K562 (cell line): Measurements from ENCODE around the gene GMDS. TPM values are rescaled to one million over a fixed set of nuclear protein-coding genes. Genes with fewer than 3 reads are reported as not detected.

Source experiments
- ATAC-seq: fragments of 200-7000 bp; cut with Tn5 transposase; 3 replicates; pipeline ENCODE4 v1.9.1; 2020; ENCODE audit warnings: moderate library complexity
- BruUV-seq: library from RNA; stranded (reverse); fragments of 400-500 nt; replicated peaks from 2 replicates; lab custom pipeline; 2021; lab: Mats Ljungman, UMichigan
- CTCF ChIA-PET: fragments of 300-600 bp; formaldehyde crosslinking; extraction: SDS; loops from one replicate; lab custom pipeline; 2021; ENCODE audit warnings: low intra/inter-chr PET ratio; lab: Yijun Ruan, JAX
- POLR2A ChIA-PET: fragments of 300-600, 350-650 bp; sonication (Branson Sonifier 250); formaldehyde crosslinking; extraction: SDS; loops from one replicate; lab custom pipeline; 2021; ENCODE audit warnings: antibody characterized with exemption, inconsistent platforms; lab: Yijun Ruan, JAX
- DNase-seq, 4 experiments: peaks; one replicate each; pipeline versions ENCODE4 v3.0.0 to v3.0.0-alpha.2; 2011 to 2018; ENCODE audit warnings: low spot score in 3 of 4, mixed read lengths in 3 of 4; ENCODE audit errors: extremely low read depth in 1 of 4
- FAIRE-seq: peaks from 2 replicates; lab custom pipeline; 2011; peaks lifted over from hg19 to GRCh38; lab: Jason Lieb, UNC
- H2AFZ ChIP-seq: 2 replicates; pipeline ENCODE4 v1.6.0; 2011; ENCODE audit warnings: low read depth, low read length, control low read depth, inconsistent platforms
- H3K27ac ChIP-seq: fragments of 200-600 bp; 3 replicates; pipeline ENCODE4 v1.8.0; 2011; ENCODE audit warnings: low read depth, mild to moderate bottlenecking, control low read depth, inconsistent platforms, low read length, moderate library complexity, mixed read lengths; ENCODE audit errors: extremely low read depth
- H3K27me3 ChIP-seq, 2 experiments: fragments of 300-600 bp in 1 of 2; 2 replicates in 1 of 2; 3 replicates in 1 of 2; pipeline versions ENCODE4 v1.6.0 to v1.8.0; 2011; ENCODE audit warnings: inconsistent platforms in 2 of 2, low read length in 2 of 2, mild to moderate bottlenecking in 1 of 2, mixed read lengths in 1 of 2, moderate library complexity in 1 of 2; ENCODE audit not compliant: control insufficient read depth in 2 of 2, insufficient read depth in 2 of 2
- H3K36me3 ChIP-seq: fragments of 300-600 bp; 3 replicates; pipeline ENCODE4 v1.8.0; 2011; ENCODE audit warnings: mild to moderate bottlenecking, low read length, inconsistent platforms; ENCODE audit not compliant: control insufficient read depth, insufficient read depth
- H3K4me1 ChIP-seq, 2 experiments: fragments of 200-600 bp in 1 of 2; replicated peaks in 1 of 2; 2 replicates in 1 of 2; 3 replicates in 1 of 2; pipeline versions ENCODE4 v1.5.1 to v1.8.0; 2011; ENCODE audit warnings: inconsistent platforms in 2 of 2, low read length in 2 of 2, mild to moderate bottlenecking in 1 of 2, mixed read lengths in 1 of 2, moderate library complexity in 1 of 2; ENCODE audit not compliant: control insufficient read depth in 2 of 2, insufficient read depth in 2 of 2
- H3K4me2 ChIP-seq: 2 replicates; pipeline ENCODE4 v1.6.1; 2011; ENCODE audit warnings: low read length, control low read depth, inconsistent platforms, mixed read lengths; ENCODE audit not compliant: insufficient read depth
- H3K4me3 ChIP-seq: fragments of 200-600 bp; sonication (generic), shearing (Covaris generic); 2 replicates; pipeline ENCODE4 v1.5.1; 2016; ENCODE audit warnings: control low read depth, inconsistent platforms
- H3K79me2 ChIP-seq: fragments of 200-600 bp; 3 replicates; pipeline ENCODE4 v1.8.0; 2011; ENCODE audit warnings: low read length, inconsistent platforms; ENCODE audit not compliant: control insufficient read depth, insufficient read depth
- H3K9ac ChIP-seq, 2 experiments: 2 replicates each; pipeline versions ENCODE4 v1.6.0 to v1.6.1; 2011; ENCODE audit warnings: low read depth in 2 of 2, low read length in 2 of 2, control low read depth in 1 of 2, inconsistent platforms in 1 of 2, mild to moderate bottlenecking in 1 of 2, mixed read lengths in 1 of 2; ENCODE audit not compliant: insufficient read depth in 1 of 2
- H3K9me1 ChIP-seq: one replicate; pipeline ENCODE4 v1.6.0; 2011; ENCODE audit warnings: inconsistent platforms, mild to moderate bottlenecking, low read length, moderate library complexity; ENCODE audit not compliant: control insufficient read depth, insufficient read depth
- H3K9me3 ChIP-seq: replicated peaks from 2 replicates; pipeline ENCODE4 v1.5.1; 2011; ENCODE audit warnings: low read depth, low read length, inconsistent platforms; ENCODE audit not compliant: control insufficient read depth, insufficient read depth
- H4K20me1 ChIP-seq: replicated peaks from 2 replicates; pipeline ENCODE4 v1.6.1; 2011; ENCODE audit warnings: low read length, inconsistent platforms, mixed read lengths; ENCODE audit not compliant: control insufficient read depth, insufficient read depth
- ARID1B ChIP-seq: fragments of 450-650 bp; IDR thresholded peaks from 2 replicates; pipeline ENCODE4 v1.6.1; 2016; ENCODE audit warnings: antibody characterized with exemption, mild to moderate bottlenecking, inconsistent platforms
- KDM2B ChIP-seq: fragments of 250-450 bp; sonication (Bioruptor Pico); IDR thresholded peaks from 2 replicates; pipeline ENCODE4 v1.8.0; 2021; ENCODE audit warnings: mild to moderate bottlenecking, moderate library complexity
- MAFG ChIP-seq: fragments of 450-650 bp; conservative IDR thresholded peaks from 2 replicates; pipeline ENCODE4 v1.6.1; 2016; ENCODE audit warnings: missing genetic modification characterization, missing compliant biosample characterization
- MEIS2 ChIP-seq: fragments of 450-650 bp; IDR thresholded peaks from 2 replicates; pipeline ENCODE4 v1.6.1; 2014; ENCODE audit warnings: mild to moderate bottlenecking; ENCODE audit not compliant: partially characterized antibody
- NBN ChIP-seq: fragments of 450-650 bp; IDR thresholded peaks from 2 replicates; pipeline ENCODE4 v1.6.1; 2016; ENCODE audit warnings: low read depth, mild to moderate bottlenecking
- PHB2 ChIP-seq: fragments of 450-650 bp; IDR thresholded peaks from 2 replicates; pipeline ENCODE4 v1.6.1; 2017; ENCODE audit warnings: low read depth
- SMARCA5 ChIP-seq: fragments of 450-650 bp; IDR thresholded peaks from 2 replicates; pipeline ENCODE4 v1.6.1; 2016
- ZNF175 ChIP-seq: fragments of 200-800 bp; sonication (Bioruptor generic); IDR thresholded peaks from 2 replicates; pipeline ENCODE4 v1.6.1; 2016; ENCODE audit warnings: low read depth, mild to moderate bottlenecking, missing genetic modification characterization, missing compliant biosample characterization
- ZNF41 ChIP-seq: fragments of 250-450 bp; sonication (Bioruptor Pico); conservative IDR thresholded peaks from 2 replicates; pipeline ENCODE4 v1.4.0; 2020; ENCODE audit warnings: mild to moderate bottlenecking
- WGBS: fragments of 100-300 bp; shearing (Covaris generic); methylation state at CpG from one replicate; pipeline ENCODE4 v1.1.6; 2016; ENCODE audit warnings: low coverage, mixed read lengths; ENCODE audit not compliant: insufficient coverage; ENCODE audit errors: missing lambda C conversion rate; 5-methylcytosine and 5-hydroxymethylcytosine counted together
- in situ Hi-C: fragments of 300-500 bp; cut with MboI; formaldehyde crosslinking; loops from 4 replicates; pipeline ENCODE4 v1.15.0; 2018; ENCODE audit warnings: inconsistent platforms, mixed read lengths
- intact Hi-C: fragments of 100-400 bp; cut with micrococcal nuclease; formaldehyde crosslinking; loops from 2 replicates; pipeline ENCODE4 v1.14.2; 2022
- polyA plus RNA-seq, 8 experiments: library from polyadenylated mRNA; depleted of rRNA in 4 of 8; stranded (reverse) in 5 of 8; unstranded in 3 of 8; fragments of >200 nt; fragmentation: Nextera tagmentation in 2 of 8; fragmentation: Illumina TruSeq in 1 of 8; extraction: Ambion mirVana in 2 of 8; extraction: Trizol in 1 of 8; gene quantifications; 2 replicates each; pipeline versions ENCODE4 v1.2.1 to v1.2.3, GENCODE V29; 2011 to 2014; ENCODE audit warnings: inconsistent platforms in 1 of 8, missing spikeins in 1 of 8
- total RNA-seq, 7 experiments: library from RNA; depleted of rRNA in 6 of 7; stranded (reverse); fragments of >200 nt in 6 of 7; fragmentation: Illumina TruSeq in 2 of 7; extraction: Trizol in 2 of 7; gene quantifications; 2 replicates each; pipeline versions ENCODE4 v1.2.1 to v1.2.3, GENCODE V29; 2011 to 2021; ENCODE audit warnings: low replicate concordance in 1 of 7
- TF ChIP-seq, protein P1 (sequence below): fragments of 200-600 bp; sonication (generic); IDR thresholded peaks from one replicate; pipeline ENCODE4 v1.6.1; 2012; ENCODE audit warnings: mild to moderate bottlenecking, low read depth, low read length, inconsistent platforms

GMDS gene
- total and polyA plus RNA-seq, 9 of the 15 experiments (the other 6 are each of a cell fraction or from before 2014, with no cell fraction given) = 0.48 to 31.8 (median 13.4) TPM

- in situ Hi-C loops = no loop called here
- TF ChIP-seq ZNF175 = no peak
- no peak for TF ChIP-seq ARID1B
- TF ChIP-seq MEIS2 = no peak
- no peak for TF ChIP-seq SMARCA5
- no peak for TF ChIP-seq ZNF41 (CRISPR knock-in tag)
- no peak for TF ChIP-seq NBN
- no peak for TF ChIP-seq KDM2B (CRISPR knock-in tag)
- TF ChIP-seq, protein P1, sequence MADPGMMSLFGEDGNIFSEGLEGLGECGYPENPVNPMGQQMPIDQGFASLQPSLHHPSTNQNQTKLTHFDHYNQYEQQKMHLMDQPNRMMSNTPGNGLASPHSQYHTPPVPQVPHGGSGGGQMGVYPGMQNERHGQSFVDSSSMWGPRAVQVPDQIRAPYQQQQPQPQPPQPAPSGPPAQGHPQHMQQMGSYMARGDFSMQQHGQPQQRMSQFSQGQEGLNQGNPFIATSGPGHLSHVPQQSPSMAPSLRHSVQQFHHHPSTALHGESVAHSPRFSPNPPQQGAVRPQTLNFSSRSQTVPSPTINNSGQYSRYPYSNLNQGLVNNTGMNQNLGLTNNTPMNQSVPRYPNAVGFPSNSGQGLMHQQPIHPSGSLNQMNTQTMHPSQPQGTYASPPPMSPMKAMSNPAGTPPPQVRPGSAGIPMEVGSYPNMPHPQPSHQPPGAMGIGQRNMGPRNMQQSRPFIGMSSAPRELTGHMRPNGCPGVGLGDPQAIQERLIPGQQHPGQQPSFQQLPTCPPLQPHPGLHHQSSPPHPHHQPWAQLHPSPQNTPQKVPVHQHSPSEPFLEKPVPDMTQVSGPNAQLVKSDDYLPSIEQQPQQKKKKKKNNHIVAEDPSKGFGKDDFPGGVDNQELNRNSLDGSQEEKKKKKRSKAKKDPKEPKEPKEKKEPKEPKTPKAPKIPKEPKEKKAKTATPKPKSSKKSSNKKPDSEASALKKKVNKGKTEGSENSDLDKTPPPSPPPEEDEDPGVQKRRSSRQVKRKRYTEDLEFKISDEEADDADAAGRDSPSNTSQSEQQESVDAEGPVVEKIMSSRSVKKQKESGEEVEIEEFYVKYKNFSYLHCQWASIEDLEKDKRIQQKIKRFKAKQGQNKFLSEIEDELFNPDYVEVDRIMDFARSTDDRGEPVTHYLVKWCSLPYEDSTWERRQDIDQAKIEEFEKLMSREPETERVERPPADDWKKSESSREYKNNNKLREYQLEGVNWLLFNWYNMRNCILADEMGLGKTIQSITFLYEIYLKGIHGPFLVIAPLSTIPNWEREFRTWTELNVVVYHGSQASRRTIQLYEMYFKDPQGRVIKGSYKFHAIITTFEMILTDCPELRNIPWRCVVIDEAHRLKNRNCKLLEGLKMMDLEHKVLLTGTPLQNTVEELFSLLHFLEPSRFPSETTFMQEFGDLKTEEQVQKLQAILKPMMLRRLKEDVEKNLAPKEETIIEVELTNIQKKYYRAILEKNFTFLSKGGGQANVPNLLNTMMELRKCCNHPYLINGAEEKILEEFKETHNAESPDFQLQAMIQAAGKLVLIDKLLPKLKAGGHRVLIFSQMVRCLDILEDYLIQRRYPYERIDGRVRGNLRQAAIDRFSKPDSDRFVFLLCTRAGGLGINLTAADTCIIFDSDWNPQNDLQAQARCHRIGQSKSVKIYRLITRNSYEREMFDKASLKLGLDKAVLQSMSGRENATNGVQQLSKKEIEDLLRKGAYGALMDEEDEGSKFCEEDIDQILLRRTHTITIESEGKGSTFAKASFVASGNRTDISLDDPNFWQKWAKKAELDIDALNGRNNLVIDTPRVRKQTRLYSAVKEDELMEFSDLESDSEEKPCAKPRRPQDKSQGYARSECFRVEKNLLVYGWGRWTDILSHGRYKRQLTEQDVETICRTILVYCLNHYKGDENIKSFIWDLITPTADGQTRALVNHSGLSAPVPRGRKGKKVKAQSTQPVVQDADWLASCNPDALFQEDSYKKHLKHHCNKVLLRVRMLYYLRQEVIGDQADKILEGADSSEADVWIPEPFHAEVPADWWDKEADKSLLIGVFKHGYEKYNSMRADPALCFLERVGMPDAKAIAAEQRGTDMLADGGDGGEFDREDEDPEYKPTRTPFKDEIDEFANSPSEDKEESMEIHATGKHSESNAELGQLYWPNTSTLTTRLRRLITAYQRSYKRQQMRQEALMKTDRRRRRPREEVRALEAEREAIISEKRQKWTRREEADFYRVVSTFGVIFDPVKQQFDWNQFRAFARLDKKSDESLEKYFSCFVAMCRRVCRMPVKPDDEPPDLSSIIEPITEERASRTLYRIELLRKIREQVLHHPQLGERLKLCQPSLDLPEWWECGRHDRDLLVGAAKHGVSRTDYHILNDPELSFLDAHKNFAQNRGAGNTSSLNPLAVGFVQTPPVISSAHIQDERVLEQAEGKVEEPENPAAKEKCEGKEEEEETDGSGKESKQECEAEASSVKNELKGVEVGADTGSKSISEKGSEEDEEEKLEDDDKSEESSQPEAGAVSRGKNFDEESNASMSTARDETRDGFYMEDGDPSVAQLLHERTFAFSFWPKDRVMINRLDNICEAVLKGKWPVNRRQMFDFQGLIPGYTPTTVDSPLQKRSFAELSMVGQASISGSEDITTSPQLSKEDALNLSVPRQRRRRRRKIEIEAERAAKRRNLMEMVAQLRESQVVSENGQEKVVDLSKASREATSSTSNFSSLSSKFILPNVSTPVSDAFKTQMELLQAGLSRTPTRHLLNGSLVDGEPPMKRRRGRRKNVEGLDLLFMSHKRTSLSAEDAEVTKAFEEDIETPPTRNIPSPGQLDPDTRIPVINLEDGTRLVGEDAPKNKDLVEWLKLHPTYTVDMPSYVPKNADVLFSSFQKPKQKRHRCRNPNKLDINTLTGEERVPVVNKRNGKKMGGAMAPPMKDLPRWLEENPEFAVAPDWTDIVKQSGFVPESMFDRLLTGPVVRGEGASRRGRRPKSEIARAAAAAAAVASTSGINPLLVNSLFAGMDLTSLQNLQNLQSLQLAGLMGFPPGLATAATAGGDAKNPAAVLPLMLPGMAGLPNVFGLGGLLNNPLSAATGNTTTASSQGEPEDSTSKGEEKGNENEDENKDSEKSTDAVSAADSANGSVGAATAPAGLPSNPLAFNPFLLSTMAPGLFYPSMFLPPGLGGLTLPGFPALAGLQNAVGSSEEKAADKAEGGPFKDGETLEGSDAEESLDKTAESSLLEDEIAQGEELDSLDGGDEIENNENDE = no peak
- TF ChIP-seq PHB2 = no peak
- TF ChIP-seq MAFG (tag) = no peak
Measured at GRCh38 chr6:1575210-1576041, 670.0 kb downstream of the GMDS start.

More at GRCh38 chr6:1575210-1576041, 670.0 kb downstream of the GMDS start:
- H3K4me1 ChIP-seq = no peaks in the 10 kb centered on the region
- H4K20me1 ChIP-seq = no peaks in the 10 kb centered on the region
- no TSS peak for BruUV-seq
- no peak for FAIRE-seq
- 1% methylated on average over 16 of the region's 16 CpGs for WGBS
- intact Hi-C loops = no loop called here
- ChIA-PET CTCF (no interaction called here), POLR2A (interaction anchor here (0.6 kb wide), 1 partner anchor 18 kb away, joined by 3 read pairs; no protein-coding TSS in a partner anchor)
- no peaks in the 10 kb centered on the region for H3K79me2 ChIP-seq
- H3K27ac ChIP-seq = no peak overlapping the region
- H3K27me3 ChIP-seq = peaks cover 24 to 48% of the 10 kb centered on the region in 2 experiments; a peak in 3 of 5 replicates
- H3K9me1 ChIP-seq = no peaks in the 10 kb centered on the region
- no peaks in the 10 kb centered on the region for H3K36me3 ChIP-seq
- no peak overlapping the region for H3K9ac ChIP-seq
- no peak for ATAC-seq
- H2AFZ ChIP-seq = no peak overlapping the region
- H3K9me3 ChIP-seq = no peaks in the 10 kb centered on the region
- H3K4me3 ChIP-seq = no peak overlapping the region
- no peak overlapping the region for H3K4me2 ChIP-seq
- DNase-seq = no peak
